ENCODE data around the gene VMA21. TPM values are rescaled to one million over a fixed set of nuclear protein-coding genes. Genes with fewer than 3 reads are reported as not detected.

Gene VMA21
- total RNA-seq, 1 experiment from 2014 or later: 59.7 TPM

GRCh38 chrX:151416579-151416978 is 19.6 kb downstream of the VMA21 start:
- TF ChIP-seq CTCF (conservative IDR thresholded peaks at IDR 0.05; ENCODE audit: low read depth, low read length) (no peak), EZH2 (IDR thresholded peaks at IDR 0.05; ENCODE audit: borderline replicate concordance, low read depth, low read length, poor library complexity, severe bottlenecking) (no peak)
- POLR2A ChIA-PET (ENCODE audit: low non-redundant PET): no interaction called here
- no peaks in the 10 kb centered on the region for H3K9me3 ChIP-seq (ENCODE audit: low read depth, low read length, poor library complexity, severe bottlenecking)
- no peaks in the 10 kb centered on the region for H3K36me3 ChIP-seq (ENCODE audit: insufficient read depth, low read length, poor library complexity, severe bottlenecking)
- no peak overlapping the region for H3K27ac ChIP-seq (ENCODE audit: low read depth, low read length, poor library complexity, severe bottlenecking)
- intact Hi-C loops (cut with micrococcal nuclease; ENCODE audit: unreplicated experiment): no loop called here
- no peaks in the 10 kb centered on the region for H3K27me3 ChIP-seq (replicated peaks; ENCODE audit: insufficient read depth, low read depth, low read length, poor library complexity)
- DNase-seq (ENCODE audit: low spot score): no peak
- no peak overlapping the region for H3K4me3 ChIP-seq (ENCODE audit: low read depth, low read length, poor library complexity, severe bottlenecking)
- BruUV-seq (replicated peaks): no TSS peak
- CTCF ChIA-PET: no interaction called here
- peaks cover 5% of the 10 kb centered on the region for H3K4me1 ChIP-seq (ENCODE audit: insufficient read depth, low read length, poor library complexity, severe bottlenecking)

- H3K27ac ChIP-seq (ENCODE audit: low read depth, low read length, poor library complexity, severe bottlenecking): no peak overlapping the region
- no peak overlapping the region for H3K4me3 ChIP-seq (ENCODE audit: low read depth, low read length, poor library complexity, severe bottlenecking)
- no peak for TF ChIP-seq EZH2 (IDR thresholded peaks at IDR 0.05; ENCODE audit: borderline replicate concordance, low read depth, low read length, poor library complexity, severe bottlenecking)
- no peak for TF ChIP-seq CTCF (conservative IDR thresholded peaks at IDR 0.05; ENCODE audit: low read depth, low read length)
- H3K36me3 ChIP-seq (ENCODE audit: insufficient read depth, low read length, poor library complexity, severe bottlenecking): no peaks in the 10 kb centered on the region
- peaks cover 5% of the 10 kb centered on the region for H3K4me1 ChIP-seq (ENCODE audit: insufficient read depth, low read length, poor library complexity, severe bottlenecking)
- DNase-seq (ENCODE audit: low spot score): peak; percentile 31
- POLR2A ChIA-PET (ENCODE audit: low non-redundant PET): no interaction called here
- intact Hi-C loops (cut with micrococcal nuclease; ENCODE audit: unreplicated experiment): no loop called here
- CTCF ChIA-PET: no interaction called here
- H3K27me3 ChIP-seq (replicated peaks; ENCODE audit: insufficient read depth, low read depth, low read length, poor library complexity): no peaks in the 10 kb centered on the region
- BruUV-seq (replicated peaks): no TSS peak
- no peaks in the 10 kb centered on the region for H3K9me3 ChIP-seq (ENCODE audit: low read depth, low read length, poor library complexity, severe bottlenecking)
Observed at GRCh38 chrX:151419782-151420181, 22.8 kb downstream of the VMA21 start.

GRCh38 chrX:151424505-151424904 is 27.5 kb downstream of the VMA21 start:
- no peak overlapping the region for H3K27ac ChIP-seq (ENCODE audit: low read depth, low read length, poor library complexity, severe bottlenecking)
- intact Hi-C loops (cut with micrococcal nuclease; ENCODE audit: unreplicated experiment): no loop called here
- TF ChIP-seq CTCF (conservative IDR thresholded peaks at IDR 0.05; ENCODE audit: low read depth, low read length) (no peak), EZH2 (IDR thresholded peaks at IDR 0.05; ENCODE audit: borderline replicate concordance, low read depth, low read length, poor library complexity, severe bottlenecking) (no peak)
- peaks cover 4% of the 10 kb centered on the region for H3K4me1 ChIP-seq (ENCODE audit: insufficient read depth, low read length, poor library complexity, severe bottlenecking)
- H3K4me3 ChIP-seq (ENCODE audit: low read depth, low read length, poor library complexity, severe bottlenecking): no peak overlapping the region
- no peaks in the 10 kb centered on the region for H3K27me3 ChIP-seq (replicated peaks; ENCODE audit: insufficient read depth, low read depth, low read length, poor library complexity)
- no peaks in the 10 kb centered on the region for H3K9me3 ChIP-seq (ENCODE audit: low read depth, low read length, poor library complexity, severe bottlenecking)
- H3K36me3 ChIP-seq (ENCODE audit: insufficient read depth, low read length, poor library complexity, severe bottlenecking): no peaks in the 10 kb centered on the region
- POLR2A ChIA-PET (ENCODE audit: low non-redundant PET): no interaction called here
- no peak for DNase-seq (ENCODE audit: low spot score)
- CTCF ChIA-PET: no interaction called here
- BruUV-seq (replicated peaks): no TSS peak

All from A673 (cell line).